COLO668 (cell line): ENCODE data around the gene CPZ.

Source experiments
- DNase-seq: peaks from one replicate; lab custom pipeline; 2025; ENCODE audit not compliant: unreplicated experiment; lab: John Stamatoyannopoulos, UW

The CPZ gene

DNA sequence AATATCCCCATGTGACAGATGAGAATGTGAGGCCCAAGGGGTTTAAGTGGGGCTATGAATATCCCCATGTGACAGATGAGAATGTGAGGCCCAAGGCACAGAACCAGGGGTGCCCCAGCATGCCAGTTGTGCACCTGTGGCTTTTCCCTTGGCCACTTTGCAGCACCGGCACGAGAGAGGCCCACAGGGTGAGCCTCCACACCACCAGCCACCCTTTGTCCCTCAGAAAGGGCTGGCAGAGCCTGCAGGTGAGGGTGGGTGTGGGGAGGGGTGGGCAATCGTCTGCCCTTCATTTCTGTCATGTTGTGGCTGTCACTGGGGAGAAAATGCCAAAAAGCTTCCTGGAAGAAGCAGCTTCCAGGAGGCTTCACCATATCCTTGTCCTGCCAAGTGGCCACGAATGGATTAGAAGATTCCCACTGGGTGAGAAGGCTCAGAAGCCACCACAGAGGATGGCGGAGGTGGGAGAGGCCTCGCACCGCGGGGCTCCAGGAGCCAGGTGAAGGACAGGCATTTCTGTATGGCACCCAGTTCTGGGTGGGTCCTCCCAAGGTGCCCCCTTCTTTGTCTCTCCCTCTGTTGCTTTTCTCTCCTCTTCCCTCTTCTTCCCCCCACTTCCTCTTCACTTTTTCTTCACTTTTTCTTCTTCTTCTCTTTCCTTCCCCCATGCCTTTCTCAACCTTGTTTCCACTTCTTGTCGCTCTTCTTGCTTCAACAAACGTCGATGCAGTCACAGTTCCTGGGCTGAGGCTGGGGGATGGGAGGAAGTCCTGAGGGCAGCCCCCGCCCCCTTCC is 12.8 kb upstream of the CPZ start:
- no peak for DNase-seq

GRCh38 chr4:8580321-8581093 is 12.1 kb upstream of the CPZ start, which contains the start of gene GPR78:
GPR78 (plus strand) TSS chr4:8580392; CDS start chr4:8580983, 591 bp downstream.
- no peak for DNase-seq

GRCh38 chr4:8581094-8581861 is 11.3 kb upstream of the CPZ start:
- DNase-seq = no peak

GRCh38 chr4:8582016-8582415 is 10.5 kb upstream of the CPZ start:
- DNase-seq = no peak

- no peak for DNase-seq
Measured at GRCh38 chr4:8582436-8582835, 10.1 kb upstream of the CPZ start.

- DNase-seq = no peak
Measured at GRCh38 chr4:8582941-8583654, 9.5 kb upstream of the CPZ start.

GRCh38 chr4:8583655-8584025 is 8.9 kb upstream of the CPZ start:
- no peak for DNase-seq

DNA sequence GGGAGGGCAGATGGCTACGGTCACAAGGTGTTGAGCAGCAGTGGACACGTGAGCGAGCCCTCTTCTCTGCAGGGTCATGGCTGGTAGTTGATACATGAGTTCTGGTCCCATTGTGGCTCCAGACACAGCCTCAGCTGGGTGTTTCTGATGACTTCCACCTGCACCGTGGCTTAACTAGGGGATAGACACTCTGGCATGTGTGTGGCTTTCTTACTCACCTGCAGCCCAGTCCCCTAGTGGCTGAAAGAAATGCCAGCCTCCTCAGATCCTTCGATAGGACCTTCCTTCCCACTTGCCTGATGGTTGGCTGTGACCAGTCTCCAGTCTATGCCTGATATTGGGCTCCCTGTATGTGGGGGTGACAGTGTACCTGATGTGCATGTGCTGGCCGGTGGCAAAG is 7.4 kb upstream of the CPZ start:
- DNase-seq = no peak

DNA sequence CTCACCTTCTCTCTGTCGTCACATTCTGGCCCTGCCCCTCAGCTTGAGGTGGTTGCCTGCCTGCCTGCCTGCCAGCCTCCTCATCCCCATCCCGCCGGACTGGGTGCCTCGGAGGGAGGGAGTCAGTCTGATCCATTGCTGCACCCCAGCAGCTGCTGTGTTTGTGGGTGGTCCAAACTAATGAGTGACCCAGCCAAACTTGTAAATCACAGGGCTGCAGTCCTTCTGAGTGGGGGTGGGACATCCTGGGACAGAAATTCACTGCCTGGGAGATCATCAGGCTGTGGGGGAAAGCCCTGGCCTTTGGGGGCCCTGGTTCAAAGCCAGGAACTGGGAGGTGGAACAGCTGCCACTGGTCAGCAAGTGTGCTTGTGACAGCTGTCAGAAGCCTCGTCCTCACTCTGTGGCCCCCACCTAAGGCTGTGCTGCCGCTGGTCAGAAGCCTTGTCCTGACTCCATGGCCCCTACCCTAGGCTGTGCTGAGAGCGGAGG is 6.8 kb upstream of the CPZ start:
- no peak for DNase-seq

DNA sequence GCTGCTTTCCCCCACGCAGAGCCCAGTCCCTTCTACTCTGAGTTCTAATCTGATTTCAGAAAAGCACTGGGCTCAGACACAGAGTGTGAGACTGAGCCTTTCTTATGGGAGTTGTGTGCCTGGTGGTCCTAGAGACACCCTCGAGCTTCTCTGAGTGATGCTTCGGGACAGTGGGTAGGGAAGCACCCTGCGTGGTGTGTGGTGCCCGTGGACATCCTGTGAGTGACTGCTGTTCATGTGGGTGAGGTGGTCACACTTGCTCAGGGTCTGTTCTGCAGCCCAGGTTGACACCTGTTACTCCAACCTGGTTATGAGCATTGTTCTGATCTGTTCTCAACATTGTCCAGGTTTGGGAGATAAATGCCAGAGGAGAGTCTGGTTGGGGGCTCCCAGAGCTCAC is 6.3 kb upstream of the CPZ start:
- DNase-seq = no peak

DNA sequence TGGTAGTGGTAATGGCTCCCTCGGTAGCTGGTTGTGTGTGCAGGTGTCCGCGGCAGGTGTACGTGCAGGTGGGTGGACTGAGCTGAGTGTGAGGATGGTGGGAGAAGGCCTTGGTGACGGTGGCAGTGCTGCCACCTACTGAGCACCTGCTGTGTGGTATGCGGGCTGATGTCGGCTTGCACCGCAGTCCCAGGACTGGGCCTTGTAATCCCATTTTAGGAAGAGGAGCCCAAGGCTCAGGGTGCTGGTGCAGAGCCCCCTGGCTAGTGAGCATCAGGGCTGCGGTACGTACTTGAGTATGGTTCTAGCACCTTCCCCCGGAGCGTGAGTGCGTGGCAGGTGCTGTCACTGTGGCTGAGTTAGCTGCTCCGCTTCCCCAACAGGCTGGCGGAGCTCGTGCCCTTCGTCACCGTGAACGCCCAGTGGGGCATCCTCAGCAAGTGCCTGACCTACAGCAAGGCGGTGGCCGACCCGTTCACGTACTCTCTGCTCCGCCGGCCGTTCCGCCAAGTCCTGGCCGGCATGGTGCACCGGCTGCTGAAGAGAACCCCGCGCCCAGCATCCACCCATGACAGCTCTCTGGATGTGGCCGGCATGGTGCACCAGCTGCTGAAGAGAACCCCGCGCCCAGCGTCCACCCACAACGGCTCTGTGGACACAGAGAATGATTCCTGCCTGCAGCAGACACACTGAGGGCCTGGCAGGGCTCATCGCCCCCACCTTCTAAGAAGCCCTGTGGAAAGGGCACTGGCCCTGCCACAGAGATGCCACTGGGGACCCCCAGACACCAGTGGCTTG is 5.7 kb upstream of the CPZ start:
- peak; percentile 6 for DNase-seq

- DNase-seq = no peak
Measured at GRCh38 chr4:8587469-8588195, 4.9 kb upstream of the CPZ start.

DNA sequence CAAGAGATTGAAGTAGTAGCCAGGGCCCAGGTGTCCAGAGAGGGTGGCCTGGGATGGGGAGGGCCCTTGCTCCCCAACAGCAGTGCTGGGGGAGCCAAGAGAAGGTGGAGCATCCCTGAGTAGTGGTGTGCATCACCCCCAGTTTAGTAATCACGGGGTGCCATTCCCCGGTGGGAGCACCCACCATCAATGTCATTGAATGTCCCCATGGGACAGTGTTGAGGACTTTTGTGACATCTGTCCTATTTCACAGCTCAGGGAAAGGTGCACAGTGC is 4.4 kb upstream of the CPZ start:
- DNase-seq = no peak

- no peak for DNase-seq
Measured at GRCh38 chr4:8589336-8589735, 3.2 kb upstream of the CPZ start.

DNA sequence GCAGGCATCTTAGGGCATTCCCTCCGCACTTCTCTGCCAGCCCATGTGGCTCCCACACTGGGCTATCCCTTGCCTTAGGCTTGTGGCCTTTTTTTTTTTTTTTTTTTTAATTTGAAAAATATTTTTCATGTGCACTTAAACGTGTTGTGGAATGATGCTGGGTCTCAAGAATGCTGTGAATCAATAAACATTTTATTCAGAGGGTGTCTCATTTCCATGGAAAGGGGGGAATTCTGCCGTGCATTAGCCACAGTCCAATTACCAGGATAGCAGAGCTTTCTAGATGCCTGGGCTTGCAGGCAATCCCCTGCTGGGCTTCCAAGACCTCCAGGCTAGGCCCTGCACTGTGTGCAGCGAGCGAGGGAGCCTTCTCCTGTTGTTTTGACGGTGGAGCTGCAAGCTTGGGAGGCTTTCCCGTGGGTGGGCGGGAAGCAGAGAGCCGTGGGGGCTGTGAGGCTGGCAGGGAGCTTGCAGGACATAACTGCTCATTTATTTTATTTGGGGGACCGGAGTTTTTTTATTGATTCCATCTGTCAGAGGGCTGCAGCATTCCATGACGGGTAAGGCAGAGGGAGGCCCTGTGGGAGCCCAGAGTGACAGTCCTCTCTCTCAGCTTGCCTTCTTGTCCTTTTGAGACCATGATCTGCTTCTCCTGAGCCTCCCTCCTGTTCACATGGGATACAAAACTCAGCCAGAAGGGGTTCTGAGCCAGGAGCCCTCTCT is 2.6 kb upstream of the CPZ start:
- no peak for DNase-seq

GRCh38 chr4:8590546-8590880 is 2.1 kb upstream of the CPZ start:
- no peak for DNase-seq

GRCh38 chr4:8591114-8591513 is 1.5 kb upstream of the CPZ start:
- DNase-seq = no peak

- DNase-seq = no peak
Measured at GRCh38 chr4:8591626-8592365, 769 bp upstream of the CPZ start.
